GM21390 (cell line): ENCODE measurements around the gene ZBTB40.

ENCODE experiments used
- ATAC-seq: cut with Tn5 transposase; IDR thresholded peaks from one replicate; pipeline ENCODE4 v1.9.1; 2021; ENCODE audit not compliant: unreplicated experiment

Gene ZBTB40

DNA sequence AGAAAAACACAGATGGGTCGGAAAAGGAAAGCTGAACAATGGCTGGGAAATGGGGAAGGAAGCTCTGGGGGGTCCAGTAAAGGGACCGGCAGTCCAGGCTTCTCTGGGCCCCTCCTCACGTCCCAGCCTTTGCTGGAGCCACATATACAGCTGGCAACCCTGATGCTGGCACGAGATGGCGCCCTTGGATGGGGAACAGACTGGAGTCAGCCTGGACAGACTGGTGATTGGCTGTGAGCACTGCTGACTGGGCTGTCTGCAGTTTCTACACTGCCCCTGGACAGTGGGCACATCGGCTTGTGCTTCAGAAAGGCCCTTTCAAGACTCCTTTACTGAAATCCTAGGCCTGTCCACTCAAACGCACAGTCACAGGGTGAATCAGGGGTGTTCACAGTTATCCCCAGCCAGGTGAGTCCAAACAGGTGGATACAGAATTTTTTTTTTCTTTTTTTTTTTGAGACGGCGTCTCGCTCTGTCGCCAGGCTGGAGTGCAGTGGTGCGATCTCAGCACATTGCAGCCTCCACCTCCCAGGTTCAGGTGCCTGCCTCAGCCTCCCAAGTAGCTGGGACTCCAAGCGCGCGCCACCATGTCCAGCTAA lies 31.1 kb upstream of the ZBTB40 start:
- no peak for ATAC-seq

DNA sequence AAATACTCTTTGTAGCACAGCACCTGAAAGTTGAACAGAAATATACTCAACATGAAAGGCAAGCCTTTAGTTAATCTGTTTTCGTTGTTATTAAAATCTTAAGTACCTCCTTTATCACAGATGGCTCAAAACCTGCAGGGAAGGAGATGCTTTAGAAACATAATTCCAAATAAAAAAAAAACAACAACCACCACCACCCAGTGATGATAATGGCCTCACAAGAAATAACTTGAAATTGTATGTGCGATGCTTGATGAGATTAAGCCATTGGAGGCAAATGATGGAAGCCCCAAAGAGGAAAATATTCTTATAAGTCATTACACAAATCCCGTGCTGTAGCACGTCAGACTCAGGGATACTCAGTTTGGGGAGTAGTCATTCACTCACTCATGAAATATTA lies 24.9 kb upstream of the ZBTB40 start:
- no peak for ATAC-seq

DNA sequence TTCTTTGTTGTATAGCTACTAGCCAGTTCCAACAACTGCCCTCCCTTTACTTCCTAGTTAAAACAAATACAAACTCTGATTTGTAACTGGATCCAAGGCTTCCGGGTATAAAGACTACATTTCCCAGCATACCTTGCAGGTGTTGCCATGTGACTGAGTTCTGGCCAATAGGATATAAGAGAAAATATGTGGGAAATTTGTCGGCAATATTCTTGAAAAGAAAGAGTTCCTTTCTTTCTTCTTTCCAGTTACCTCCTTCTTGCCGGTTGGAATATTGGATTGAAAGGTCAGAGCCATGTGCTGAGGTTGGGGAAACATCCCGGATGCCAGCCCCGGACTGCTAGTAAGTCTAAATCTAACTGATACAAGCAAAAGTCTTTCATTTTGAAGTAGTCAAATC lies 23.0 kb upstream of the ZBTB40 start:
- no peak for ATAC-seq

DNA sequence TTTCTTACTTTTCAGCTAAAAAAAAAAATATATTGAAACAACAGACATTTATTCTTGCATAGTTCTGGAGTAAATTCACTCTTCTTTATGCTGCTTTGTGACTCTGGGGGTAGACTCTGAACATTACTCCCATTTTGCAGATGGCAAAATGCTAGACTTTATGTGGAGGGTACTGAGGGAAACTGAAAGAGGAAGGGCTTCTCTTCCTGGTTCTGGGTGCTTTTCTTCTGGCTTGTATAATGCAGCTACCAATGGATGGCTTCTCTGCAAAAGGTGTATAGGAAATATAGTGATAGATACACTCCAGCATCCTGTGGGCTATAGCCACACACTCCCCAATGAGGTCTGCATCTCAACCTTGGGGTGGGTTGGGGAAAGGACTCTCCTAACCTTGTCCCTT lies 19.7 kb upstream of the ZBTB40 start:
- no peak for ATAC-seq

DNA sequence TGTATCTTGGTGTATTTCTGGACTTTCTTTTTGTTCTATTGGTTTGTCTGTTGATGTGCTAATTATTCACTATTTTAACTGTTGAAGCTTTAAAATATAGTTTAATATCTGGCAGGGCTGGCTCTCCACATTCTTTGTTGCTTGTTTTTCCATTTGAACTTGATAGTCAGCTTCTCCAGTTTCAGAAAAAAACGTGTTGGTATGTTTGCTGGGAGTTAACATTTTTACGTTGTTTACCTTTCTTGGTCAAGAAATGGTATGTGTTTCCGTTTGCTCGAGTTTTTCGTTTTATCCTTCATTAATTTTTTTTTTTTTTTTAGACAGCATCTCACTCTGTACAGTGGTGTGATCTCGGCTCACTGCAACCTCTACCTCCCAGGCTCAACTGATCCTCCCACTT lies 16.9 kb upstream of the ZBTB40 start:
- ATAC-seq: no peak

DNA sequence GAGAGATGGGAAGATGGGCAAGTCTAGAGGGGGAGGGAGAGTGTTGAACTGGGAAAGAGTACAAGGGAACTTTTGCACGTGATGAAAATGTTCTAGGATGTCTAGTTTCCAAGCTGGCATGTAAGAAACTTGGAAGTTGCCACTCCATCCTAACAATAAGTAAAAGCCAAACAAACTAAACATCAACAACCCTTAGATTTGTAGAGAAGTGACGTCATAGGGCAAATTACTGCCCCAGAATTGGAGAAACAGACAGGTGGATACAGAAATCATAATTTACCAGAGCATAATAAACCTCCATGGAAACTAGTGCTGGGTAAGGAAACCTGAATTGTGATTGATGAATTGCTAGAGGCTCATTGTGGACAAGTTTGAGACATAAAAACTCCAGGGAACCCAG lies 14.7 kb upstream of the ZBTB40 start:
- ATAC-seq: no peak

DNA sequence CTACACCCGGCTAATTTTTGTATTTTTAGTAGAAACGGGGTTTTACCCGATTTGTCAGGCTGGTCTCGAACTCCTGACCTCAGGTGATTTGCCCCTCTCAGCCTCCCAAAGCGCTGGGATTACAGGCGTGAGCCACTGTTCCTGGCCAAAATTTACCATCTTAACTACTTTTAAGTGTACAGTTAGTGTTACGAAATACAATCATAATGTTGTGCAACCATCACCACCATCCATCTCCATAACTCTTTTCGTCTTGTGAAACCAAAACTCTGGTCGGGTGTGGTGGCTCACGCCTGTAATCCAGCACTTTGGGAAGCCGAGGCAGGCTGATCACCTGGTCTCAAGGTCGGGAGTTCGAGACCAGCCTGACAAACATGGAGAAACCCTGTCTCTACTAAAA lies 14.1 kb upstream of the ZBTB40 start:
- ATAC-seq: no peak

DNA sequence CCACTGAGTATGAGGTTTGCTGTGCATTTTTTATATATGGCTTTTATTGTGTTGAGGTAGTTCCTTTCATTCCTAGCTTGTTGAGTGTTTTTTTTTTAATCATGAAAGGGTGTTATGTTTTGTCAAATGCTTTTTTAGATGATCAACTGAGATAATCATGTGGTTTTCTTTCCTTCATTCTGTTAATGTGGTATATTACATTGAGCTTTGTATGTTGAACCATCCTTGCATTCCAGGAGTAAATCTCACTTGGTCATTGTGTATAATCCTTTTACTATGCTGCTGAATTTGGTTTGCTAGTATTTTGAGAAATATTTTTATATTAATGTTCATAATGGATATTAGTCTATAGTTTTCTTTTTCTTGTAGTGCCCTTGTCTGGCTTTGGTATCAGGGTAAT lies 11.1 kb upstream of the ZBTB40 start:
- no peak for ATAC-seq

DNA sequence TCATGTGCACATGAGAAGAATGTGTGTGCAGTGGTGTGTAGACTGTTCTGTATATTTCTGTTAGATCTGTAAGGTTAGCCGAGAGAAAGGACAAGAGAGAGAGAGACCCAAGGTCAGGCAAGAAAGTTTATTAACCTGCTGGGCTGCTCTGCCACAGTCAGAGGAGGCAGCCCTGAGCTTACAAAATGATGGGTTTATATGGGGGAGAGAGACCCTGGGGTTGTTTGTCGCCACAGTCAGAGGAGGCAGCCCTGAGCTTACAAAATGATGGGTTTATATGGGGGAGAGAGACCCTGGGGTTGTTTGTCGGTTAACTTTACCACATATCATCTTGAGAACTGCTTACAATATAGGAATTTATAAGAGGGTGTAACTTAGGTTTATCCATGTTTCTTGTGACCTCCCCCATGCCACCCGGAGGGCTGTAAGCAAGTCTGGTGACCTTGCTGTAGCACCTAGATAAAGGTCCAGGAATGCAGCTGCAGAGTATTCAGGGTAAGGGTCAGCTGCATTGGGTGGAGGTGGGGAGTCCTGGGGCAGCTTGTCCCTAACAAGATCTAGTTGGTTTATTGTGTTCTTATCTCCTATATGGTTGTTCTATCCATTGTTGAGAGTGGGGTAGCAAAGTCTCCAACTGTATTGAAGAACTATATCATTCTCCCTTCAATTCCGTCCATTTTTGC lies 9.3 kb upstream of the ZBTB40 start:
- no peak for ATAC-seq

DNA sequence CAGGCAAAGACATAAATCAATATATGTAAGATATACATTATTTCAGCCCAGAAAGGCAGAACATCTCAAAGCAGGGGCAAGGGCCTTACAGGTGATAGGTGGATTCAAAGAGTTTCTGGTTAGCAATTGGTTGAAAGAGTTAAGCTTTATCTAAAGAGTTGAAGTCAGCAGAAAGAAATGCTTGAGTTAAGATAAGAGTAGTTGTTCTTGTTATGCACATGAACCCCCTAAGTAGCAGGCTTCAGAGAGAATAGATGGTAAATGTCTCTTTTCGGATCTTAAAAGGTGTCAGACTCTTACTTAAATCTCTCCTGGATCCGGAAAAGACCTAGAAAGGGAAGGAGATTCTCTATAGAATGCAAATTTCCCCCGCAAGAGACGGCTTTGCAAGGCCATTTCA lies 8.3 kb upstream of the ZBTB40 start:
- ATAC-seq: no peak

DNA sequence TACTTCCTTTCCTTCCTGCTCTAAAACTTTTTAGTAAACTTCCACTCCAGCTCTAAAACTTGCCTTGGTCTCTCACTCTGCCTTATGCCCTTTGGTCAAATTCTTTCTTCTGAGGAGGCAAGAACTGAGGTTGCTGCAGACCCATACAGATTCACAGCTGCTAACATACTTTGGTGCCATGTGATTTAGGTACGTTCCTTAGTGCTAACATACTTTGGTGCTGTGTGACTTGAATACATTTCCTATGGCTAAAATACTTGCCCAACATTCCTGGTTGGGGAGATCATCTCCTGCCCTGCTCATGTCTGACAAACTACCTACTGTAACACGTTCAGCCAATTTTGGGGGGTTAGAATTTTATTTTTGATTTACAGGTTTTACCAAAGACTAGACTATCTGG lies 6.8 kb upstream of the ZBTB40 start:
- ATAC-seq: no peak

DNA sequence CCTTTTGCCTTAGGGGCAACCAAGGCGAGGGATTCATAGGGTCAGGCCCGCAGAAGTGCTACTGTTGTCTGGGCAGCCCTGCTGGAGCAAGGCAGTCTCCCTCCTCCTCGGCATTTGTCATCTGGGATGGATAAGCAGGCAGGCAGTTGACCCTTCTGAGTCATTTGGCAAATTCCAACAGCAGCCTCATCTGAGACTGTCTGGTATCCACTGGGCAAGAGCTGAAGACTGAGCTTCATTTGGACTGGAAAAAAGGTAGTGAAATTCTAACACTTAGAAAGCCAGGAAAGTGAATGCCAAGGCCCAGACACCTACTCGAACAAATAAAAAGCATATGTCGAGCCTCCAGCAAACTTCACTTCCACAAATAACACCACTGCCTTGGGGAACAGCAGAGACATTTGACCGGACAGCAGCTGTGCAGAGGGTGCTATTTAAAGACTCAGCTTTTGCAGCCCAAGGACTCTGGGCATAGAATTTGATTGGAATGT lies 4.0 kb upstream of the ZBTB40 start:
- ATAC-seq: no peak

DNA sequence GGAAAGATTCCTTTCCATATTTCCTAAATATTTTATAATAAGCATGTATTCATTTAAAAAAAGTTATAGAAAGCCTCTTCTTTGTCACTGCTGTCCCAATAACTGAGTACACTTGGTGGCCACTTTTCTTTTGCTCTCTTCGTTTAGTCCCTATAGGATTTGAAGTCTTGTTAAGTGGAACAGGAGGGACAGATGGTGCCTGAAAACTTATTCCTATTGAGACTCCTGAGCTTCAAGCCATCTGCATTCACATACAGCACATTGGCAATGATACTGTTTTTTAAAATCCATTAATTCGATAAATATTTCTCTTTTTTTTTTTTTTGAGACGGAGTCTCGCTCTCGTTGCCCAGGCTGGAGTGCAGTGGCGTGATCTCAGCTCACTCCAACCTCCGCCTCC lies 2.0 kb upstream of the ZBTB40 start:
- no peak for ATAC-seq

DNA sequence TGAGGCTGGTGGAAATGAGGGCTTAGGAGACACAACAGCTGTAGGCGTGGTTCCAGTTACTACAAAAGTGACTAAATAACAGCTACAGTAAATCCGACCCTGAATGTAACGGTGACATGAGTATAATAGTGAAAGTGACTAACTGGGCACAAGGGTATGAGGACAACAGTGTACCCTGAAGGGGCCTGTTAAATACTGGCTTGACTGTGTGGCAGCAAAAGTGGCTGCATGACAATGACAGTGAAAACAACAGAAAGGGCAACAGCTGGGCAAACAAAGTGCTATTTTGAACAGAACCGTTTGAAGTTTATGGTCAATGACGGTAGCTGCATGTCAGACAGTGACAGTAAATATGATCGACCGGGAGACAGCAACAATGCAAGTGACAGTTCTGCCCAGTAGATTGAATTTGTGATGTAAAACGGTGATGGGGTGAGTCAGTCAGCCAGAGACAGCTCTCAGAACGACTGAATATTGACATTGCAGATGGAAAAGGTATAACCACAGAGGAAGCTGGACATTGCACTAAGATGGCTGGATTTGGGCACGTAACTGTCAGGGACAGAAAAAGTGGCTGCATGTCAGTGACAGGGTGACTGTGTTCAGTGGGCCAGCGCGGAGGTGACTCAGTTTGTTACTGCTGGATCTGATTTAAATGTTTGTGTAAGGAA lies 1.2 kb upstream of the ZBTB40 start:
- no peak for ATAC-seq

DNA sequence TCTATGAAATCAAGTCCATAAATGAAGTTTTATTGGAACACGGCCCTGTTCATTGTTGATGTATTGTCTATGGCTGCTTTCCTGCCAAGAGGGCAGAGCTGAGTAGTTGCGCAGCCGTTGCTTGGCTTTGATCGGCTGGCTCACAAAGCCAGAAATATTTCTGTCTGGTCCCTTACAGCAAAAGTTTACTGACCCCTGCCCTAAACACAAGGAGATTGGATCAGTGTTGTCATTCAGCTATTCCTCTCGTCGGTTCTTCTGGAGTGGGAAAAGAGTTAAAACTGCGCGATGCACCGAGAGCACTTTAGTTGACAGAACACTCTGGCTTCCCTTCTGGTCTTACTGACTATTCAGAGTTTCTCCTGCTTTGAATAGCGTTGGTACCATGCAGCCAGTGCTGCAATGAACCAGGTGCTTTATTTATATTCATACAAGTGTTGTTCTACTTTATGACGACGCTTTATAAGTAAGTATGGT lies 868 bp downstream of the ZBTB40 start:
- peak; percentile 22 for ATAC-seq

DNA sequence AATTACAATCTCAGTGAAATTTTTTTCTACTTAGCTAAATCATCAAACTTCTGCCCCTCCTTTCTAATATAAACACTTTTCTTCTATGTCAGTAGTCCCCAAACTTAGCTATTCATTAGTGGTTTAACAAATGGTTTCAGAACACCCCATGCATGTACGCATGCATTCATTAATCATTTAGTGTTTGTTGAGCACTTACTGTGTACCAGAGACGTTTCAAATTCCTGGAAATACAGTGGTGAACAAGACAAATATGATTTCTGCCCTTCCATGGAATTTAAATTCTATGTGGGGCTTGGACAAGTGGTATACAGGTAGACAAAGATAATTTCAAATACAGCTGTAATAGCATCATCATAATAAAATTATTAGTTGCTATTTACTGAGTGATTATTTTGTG lies 1.5 kb downstream of the ZBTB40 start:
- no peak for ATAC-seq

DNA sequence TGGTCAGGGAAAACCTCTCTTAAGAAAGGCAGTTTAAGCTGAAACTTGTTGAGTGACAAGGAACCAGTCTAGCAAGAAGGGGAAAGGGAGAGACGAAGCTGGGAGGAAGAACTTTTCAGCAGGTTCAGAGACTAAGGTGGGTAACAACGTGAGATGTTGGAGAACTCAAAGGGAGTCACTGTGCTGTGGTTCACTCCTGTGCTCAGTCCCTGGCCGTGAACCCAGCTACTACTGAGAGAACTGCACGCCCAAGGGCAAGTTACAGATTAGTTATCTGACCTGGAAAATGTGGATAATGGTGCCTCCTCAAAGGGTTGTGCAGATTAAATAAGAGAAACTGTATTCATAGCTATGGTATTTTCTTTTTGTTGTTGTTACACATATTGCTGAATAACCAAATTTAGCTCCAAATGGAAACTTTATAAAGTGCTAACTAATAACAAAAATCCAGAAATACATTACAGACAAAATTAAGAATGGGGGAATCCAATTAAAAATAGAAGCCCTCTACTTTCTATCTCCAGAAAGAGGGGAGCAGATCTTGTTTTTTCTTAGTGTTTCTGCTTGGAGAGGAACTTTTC lies 2.9 kb downstream of the ZBTB40 start:
- no peak for ATAC-seq

DNA sequence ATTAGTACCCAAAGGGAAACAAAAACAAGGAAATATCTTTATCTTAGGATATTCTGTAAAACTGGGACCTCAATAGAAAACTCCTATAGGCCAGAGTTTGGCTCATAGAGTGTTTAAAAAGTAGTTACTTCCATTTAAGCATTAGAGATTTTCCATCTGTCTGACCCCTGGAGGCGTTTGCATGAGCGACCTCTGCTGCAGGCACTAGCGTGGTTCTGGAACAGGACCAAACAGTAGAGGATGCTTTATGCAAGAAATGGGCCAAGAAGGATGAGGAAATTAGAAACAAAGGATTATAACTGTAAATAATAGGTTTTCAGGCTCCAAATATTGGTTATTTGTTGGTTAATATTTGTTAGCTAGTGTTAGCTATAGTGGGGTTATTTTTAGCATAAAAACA lies 5.7 kb downstream of the ZBTB40 start:
- no peak for ATAC-seq

DNA sequence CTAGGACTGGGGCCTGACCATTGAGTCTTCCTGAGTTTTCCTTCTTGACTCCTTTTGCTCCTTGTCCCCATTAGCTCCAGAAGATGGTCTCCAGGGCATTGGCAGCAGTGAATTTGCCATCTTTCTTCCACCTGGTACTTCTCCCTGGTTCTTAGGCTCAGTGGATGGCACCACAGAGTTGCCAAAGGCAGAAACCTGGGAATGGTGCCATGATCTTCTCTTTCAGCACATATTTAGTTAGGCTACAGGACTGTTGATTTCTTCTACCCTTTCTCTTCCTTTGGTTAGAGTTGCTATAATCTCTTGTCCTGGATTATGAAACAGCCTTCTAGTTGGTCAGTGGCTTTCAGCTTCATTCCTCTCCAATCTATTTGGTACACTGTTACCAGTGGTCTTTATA lies 6.2 kb downstream of the ZBTB40 start:
- no peak for ATAC-seq

DNA sequence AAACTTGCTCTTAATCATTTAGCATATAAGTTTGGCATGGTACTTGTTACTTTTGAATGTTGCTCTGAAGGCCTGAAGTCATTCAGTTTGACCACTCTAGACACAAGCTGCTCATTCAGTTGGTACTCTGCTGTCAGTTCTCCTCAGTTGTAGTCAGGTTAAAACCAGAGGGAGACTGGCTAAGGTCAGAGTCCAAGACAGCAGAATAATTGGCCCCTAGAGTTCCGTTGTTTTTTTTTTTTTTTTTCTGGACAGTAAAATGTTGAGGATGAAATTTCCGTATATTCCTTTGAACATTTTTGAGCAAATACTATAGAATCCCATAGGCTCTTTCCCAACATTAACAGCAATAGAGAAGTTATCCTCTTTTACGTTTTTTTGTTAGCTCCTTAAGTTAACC lies 9.4 kb downstream of the ZBTB40 start:
- ATAC-seq: no peak

DNA sequence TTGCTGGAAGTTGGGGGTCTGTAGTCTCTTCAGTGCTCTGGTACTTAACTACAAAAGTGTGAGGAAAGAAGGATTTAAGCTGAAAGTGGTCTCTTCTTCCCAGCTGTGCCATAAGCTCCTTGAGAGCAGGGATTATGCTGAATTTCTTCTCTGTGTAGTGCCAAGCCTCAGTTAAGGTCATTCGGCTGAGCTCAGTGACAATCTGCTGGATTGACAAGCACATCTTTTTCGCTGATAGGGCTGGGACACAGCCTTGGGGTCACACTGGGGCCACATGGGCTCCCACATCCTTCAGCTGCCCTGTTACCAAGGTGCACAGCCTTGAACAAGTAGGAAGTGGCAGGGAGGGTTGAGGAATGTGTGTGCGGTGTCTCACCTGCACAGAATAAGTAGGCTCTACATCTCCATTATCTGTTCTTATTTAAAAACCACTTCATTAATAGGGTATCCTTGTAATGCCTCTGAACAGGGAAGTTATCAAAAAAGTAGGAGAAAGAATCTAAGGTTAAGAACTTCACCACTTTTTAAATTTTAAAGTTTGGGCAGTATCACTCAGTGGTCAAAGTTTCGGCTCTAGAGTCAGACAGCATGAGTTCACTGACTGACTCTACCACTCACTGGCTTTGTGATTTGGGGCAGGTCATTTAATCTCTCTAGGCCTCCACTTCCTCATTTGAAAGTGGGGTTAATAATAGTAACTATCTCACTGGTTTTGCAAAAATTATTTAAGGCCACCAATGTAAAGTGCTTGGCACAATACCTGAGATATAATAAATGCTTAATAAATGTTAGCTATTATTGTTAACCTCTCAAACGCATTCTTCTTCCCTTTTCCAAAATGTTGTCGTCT lies 10.3 kb downstream of the ZBTB40 start:
- no peak for ATAC-seq
